Hematopoietic multipotent progenitor cell treated with erythropoietin and hydrocortisone succinate and interleukin-3 and kit ligand, for 15 days (in vitro differentiated cells): ENCODE results near the gene P3H2.
"Not testable (repeated sequence)": the region's sequence is repeated elsewhere in the genome, so short reads cannot be mapped to it uniquely, and the experiment has no call there.

Source experiments
- DNase-seq: peaks from one replicate; pipeline ENCODE4 v3.0.0-alpha.2; 2015; ENCODE audit warnings: low spot score

P3H2 gene

GRCh38 chr3:189982321-189982945 is 138.3 kb downstream of the P3H2 start:
- DNase-seq, result no peak

DNA sequence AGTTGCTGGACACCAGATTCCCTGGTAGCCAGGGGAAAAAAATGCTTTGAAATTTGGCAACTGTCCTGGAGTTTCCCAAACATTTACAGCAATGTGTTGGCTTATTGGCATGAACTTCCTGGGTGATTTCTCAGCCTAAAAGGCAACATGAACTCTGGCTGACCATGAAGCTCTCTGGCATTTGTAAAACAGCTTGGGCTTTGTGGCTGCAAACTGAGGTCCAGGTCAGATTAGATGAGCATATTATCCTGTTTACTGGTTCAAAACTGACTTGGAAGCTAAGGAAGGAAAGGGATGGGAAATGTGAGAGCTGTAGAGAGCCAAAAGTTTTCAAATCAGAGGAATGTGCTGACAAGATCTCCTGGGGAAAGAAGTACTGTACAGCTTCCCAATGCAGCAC is 139.0 kb downstream of the P3H2 start:
- no peak for DNase-seq

- DNase-seq, result no peak
Measured at GRCh38 chr3:189978753-189979152, 141.9 kb downstream of the P3H2 start.

DNA sequence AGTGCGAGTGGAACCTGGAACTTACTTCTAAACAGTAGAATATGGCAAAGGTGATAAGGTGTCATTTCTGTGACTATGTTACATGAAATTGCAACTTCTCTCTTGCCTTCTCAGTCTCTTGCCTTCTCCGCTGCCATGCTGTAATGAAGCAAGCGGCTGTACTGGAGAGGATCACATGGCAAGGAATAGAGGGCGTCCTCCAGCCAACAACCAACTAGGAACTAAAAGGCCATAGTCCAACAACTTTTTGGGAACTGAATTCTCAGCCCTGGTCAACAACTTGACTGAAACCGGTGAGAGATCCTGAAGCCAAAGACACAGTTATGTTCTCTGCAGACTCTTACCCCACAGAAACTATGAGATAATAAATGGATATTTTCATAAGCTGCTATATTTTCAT is 143.5 kb downstream of the P3H2 start:
- no peak for DNase-seq

GRCh38 chr3:189975391-189975990 is 145.2 kb downstream of the P3H2 start:
- no peak for DNase-seq

DNA sequence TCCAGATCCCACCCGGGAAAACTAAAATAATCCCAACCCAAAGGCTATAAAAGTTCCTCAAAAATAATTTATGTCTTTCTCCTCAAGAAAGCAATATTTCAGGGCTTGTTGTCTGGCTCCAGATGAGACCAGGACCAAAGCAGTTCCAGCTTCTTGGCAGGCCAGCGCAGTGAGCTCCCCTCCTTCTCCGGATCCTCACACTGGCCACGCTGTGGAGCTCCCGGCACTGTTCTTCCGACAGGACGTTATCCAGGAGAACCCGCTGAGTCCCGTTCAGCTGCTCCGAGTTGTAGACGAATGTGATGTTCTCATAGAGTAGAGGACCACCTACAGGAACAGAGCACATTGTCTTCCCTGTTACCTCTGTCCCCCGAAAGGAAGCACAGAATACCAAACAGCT is 146.3 kb downstream of the P3H2 start:
- no peak for DNase-seq

DNA sequence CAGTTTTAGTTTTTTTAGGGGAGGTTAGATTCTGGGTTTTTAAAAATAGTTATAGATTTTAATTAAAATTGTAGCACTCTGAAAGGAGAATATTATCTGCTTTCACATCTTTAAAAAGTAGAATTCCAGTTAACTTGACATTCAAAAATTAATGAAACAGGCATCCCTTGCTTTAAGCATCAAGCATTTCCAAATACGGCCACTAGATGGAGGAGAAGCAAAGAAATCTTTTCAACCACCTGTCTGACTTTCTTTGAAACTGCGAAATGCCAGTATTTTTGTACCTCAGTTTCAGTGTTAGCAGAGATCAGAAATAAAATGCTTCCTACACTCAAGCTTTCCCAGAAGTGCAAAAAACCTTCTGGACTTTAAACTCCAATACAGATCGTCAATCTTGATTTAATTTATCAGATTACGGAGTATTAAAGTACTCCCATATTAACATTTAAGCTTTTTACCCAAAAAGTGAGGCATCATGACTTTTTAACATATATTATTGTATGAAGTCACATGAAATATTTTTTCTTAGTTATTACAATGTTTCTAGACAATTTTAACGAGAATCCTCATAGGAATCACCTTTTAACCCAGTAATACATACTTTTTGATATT is 153.3 kb downstream of the P3H2 start:
- peak; percentile 26 for DNase-seq

DNA sequence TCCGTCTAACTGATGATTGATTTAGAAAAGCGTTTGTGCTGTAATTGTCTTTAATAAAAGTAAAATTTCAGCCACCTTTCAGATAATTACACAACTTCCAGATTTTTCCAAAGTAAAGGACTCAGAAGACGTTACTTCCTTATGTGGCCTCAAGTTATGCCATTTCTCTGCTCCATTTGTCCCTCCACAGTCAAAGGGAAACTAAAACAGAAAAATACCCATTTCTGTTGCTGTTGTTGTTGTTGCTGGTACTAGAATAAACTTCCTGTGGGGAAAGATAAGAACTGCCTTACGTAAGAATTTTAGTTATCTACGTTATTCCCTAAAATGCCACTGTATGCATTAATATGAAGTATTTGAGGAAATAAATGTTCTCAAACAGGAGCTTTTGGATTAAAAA is 153.9 kb downstream of the P3H2 start:
- DNase-seq, result no peak

DNA sequence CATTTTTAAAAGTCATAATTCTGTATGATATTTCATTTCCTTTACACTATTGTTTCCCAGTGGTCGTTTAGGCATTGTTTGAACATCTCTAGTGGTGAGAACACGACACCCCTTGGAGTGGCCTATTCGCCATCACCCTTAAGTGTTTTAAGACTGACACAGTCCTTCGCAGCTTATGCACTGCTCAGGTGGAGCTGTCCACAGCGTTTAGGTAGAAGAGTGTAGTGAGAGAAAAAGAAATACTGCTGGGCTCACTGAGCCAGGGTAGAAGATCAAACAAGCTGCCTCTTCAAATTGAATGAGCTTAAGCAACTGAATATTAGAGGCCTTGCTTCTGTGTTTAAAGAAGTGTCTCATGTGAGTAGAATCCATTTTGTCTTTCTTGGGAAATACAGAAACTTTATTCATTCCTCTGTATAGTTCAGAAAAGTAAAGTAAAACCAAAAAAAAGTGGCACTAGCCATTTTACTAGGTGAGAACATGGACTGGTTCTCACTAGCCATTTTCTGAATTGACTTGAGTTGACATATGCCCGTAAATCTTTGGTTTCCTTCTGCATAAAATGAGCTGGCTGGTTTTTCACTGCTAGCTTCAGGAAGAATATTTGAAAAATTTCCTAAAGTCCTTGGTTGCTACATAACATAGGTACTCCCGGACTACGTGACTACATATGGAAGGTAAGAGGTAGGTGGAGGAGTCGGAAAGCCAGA is 155.9 kb downstream of the P3H2 start:
- DNase-seq, result no peak

DNA sequence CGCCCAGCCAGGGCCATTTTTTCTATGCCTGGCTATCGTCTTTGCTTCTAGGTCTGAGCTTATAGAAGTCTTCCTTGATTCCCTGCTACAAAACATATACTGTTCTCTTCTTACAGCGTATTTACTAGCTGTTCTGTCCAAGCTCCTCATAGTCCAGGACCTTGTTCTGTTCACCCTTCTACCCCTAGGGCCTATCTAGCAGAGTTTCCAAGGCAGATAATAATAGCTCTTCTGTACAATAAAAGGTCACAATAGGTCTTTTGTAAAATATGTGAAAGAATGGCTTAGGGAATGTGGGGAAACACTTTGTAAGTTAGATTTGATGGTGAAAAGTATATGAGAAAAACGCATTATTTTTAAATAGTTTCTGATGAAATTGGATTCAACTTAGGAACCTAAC is 158.2 kb downstream of the P3H2 start:
- no peak for DNase-seq

- peak; percentile 50 for DNase-seq
Measured at GRCh38 chr3:189961522-189962161, 159.1 kb downstream of the P3H2 start.

- DNase-seq, result not testable (repeated sequence)
Measured at GRCh38 chr3:189961086-189961485, 159.6 kb downstream of the P3H2 start.

GRCh38 chr3:189954733-189955665 is 165.7 kb downstream of the P3H2 start:
- no peak for DNase-seq

DNA sequence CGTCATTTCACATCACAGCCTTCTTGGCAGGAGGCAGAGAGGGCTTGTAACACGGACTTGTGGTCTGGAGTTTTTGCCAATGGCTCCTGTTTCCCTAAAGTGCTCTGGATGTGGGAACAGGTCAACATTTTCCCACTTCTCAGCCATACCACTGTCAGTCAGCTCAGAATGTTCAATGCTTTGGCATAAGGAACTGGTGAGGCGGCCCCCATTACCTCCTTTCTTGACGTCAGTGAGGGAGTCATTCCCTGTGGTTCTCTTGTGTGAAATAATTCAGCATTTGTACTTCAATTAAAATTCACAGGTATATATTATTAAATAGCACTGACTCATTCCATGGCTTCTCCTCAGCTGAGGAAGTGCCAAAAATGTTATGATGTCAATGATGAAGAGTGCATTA is 167.1 kb downstream of the P3H2 start:
- DNase-seq, result no peak

DNA sequence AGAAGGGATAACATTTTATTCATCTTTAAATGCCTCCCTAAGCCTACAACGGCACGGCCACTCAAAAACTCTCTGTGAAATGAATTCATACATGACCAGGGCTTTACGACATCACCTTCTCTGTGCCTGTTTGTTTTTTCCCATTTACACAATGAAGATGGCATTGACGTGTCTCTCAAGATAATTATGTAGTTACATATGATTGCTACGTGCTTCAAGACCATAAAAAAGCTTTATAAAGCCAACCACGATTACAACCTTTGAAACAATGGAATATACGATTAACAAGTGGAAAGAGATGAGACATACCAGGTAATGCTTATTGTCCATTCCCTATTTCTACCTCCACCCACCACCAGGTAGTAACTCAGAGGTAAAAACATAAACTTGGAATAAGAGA is 168.4 kb downstream of the P3H2 start:
- DNase-seq, result no peak

- no peak for DNase-seq
Measured at GRCh38 chr3:189950258-189950657, 170.4 kb downstream of the P3H2 start.

GRCh38 chr3:189949580-189949979 is 171.1 kb downstream of the P3H2 start:
- DNase-seq, result no peak

DNA sequence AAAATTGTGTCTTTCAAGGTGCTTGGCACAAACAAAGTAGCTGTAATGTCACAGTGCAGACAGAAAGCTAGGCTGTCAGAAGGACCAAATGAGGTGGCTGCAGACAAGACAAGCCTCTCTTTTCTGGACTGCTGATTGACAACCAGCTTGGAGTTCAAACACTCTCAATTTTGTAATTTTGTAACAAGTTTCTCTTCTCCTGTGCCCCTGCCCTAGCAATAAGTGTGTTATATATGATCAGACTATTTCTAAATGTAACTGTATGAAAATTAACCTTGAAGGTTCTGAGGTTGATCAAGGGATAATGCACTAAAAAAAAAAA is 172.0 kb downstream of the P3H2 start:
- DNase-seq, result no peak

DNA sequence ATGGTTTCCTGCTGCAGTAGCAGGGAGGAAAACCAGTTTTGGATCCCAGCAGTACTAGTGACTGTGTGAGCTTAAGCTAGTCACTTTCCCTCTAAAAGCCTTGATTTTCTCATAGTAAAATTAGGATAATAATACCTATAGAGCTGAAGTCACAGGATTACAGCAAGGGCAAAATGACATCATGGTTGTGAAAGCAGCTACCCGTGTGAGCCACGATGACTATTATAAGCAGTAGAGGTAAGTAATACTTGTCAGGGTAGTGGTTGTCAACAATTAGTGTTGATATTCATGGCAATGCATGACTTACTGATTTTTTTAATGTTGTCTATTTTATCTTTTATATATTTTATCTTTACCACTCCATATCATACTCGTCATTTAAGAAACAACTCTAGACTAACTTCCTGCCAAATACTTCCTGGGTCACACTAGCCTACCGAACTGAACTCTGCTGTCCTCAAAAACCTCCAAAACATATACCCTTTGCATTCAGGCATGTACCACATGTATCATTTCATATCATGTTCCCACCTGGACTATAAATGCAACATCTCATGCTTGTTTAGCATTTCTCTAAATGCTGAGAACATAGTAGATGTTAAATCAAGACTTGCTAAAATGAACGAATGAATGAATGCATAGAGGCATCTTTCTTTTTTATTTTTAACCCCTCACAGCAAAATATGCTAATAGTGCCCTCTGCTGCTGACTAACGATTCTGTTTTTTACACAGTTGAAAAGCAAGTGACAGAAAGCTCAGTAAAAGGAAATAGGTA is 172.6 kb downstream of the P3H2 start:
- DNase-seq, result no peak

DNA sequence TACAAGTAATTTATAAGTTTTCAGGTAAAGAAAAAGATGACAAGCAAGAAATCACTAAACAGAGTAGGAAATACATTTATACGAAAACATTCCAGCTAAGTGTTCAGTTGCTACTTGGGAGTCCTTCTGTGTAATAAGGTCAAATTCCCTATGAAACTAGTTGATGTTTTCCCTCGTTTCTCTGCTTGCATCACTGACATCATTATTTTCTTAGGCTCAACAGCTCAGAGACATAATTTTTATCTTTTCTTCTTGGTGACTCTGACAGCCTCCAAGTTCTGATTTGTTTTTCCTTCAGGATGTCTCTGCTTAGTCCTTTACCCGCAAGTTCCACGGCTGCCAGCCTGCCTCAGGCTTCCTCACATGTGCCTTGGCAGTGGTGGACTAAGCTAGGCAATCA is 173.6 kb downstream of the P3H2 start:
- no peak for DNase-seq
